HG02852 (cell line): ENCODE data around the gene SLFN12L.
"Not testable (repeated sequence)": the region's sequence is repeated elsewhere in the genome, so short reads cannot be mapped to it uniquely, and the experiment has no call there.

Experiments
- ATAC-seq: cut with Tn5 transposase; IDR thresholded peaks from one replicate; pipeline ENCODE4 v1.9.1; 2021; ENCODE audit warnings: mild to moderate bottlenecking, moderate library complexity; ENCODE audit not compliant: unreplicated experiment

SLFN12L gene

GRCh38 chr17:35498448-35499178 lies 38.9 kb downstream of the SLFN12L start:
- no peak for ATAC-seq

GRCh38 chr17:35496451-35497290 lies 40.8 kb downstream of the SLFN12L start:
- no peak for ATAC-seq

- no peak for ATAC-seq
Measured at GRCh38 chr17:35493040-35493439, 44.4 kb downstream of the SLFN12L start.

- no peak for ATAC-seq
Measured at GRCh38 chr17:35491417-35491816, 46.1 kb downstream of the SLFN12L start.

GRCh38 chr17:35489944-35490343 lies 47.5 kb downstream of the SLFN12L start:
- no peak for ATAC-seq

- no peak for ATAC-seq
Measured at GRCh38 chr17:35488991-35489390, 48.5 kb downstream of the SLFN12L start.

GRCh38 chr17:35486920-35487732 lies 50.4 kb downstream of the SLFN12L start:
- peak; percentile 66 for ATAC-seq

- no peak for ATAC-seq
Measured at GRCh38 chr17:35479271-35479670, 58.2 kb downstream of the SLFN12L start.

- no peak for ATAC-seq
Measured at GRCh38 chr17:35477248-35477647, 60.2 kb downstream of the SLFN12L start.

- no peak for ATAC-seq
Measured at GRCh38 chr17:35476283-35476820, 61.1 kb downstream of the SLFN12L start.

- ATAC-seq, result no peak
Measured at GRCh38 chr17:35468475-35468874, 69.0 kb downstream of the SLFN12L start.

- no peak for ATAC-seq
Measured at GRCh38 chr17:35467824-35468223, 69.7 kb downstream of the SLFN12L start.

- ATAC-seq, result peak; percentile 72
Measured at GRCh38 chr17:35460354-35460851, 77.1 kb downstream of the SLFN12L start.

- not testable (repeated sequence) for ATAC-seq
Measured at GRCh38 chr17:35454035-35454434, 83.4 kb downstream of the SLFN12L start.

- ATAC-seq, result no peak
Measured at GRCh38 chr17:35453171-35453570, 84.3 kb downstream of the SLFN12L start.

GRCh38 chr17:35449371-35449931 lies 88.0 kb downstream of the SLFN12L start:
- no peak for ATAC-seq

GRCh38 chr17:35448899-35449227 lies 88.6 kb downstream of the SLFN12L start:
- ATAC-seq, result no peak

GRCh38 chr17:35448214-35448898 lies 89.1 kb downstream of the SLFN12L start, which contains the start of gene SLFN13:
Gene SLFN13 (minus strand): TSS chr17:35448766. CDS start chr17:35445680, 3,086 bp downstream.
- peak; percentile 80 for ATAC-seq

- ATAC-seq, result no peak
Measured at GRCh38 chr17:35447499-35447898, 90.0 kb downstream of the SLFN12L start.

GRCh38 chr17:35438433-35438832 lies 99.0 kb downstream of the SLFN12L start:
- no peak for ATAC-seq
